Liver (tissue), 9 donors: ENCODE measurements around the gene TIMM22. TPM values are rescaled to one million over a fixed set of nuclear protein-coding genes. Genes with fewer than 3 reads are reported as not detected.

Experiments
- DNase-seq: peaks from one replicate; pipeline ENCODE4 v3.0.0-alpha.2; 2017; ENCODE audit warnings: low spot score
- H3K27ac ChIP-seq, 2 donors: one replicate each; pipeline ENCODE4 v1.7.0; 2013; ENCODE audit warnings: inconsistent platforms in 2 of 2, low read length in 2 of 2, control low read depth in 1 of 2, low read depth in 1 of 2, mild to moderate bottlenecking in 1 of 2
- H3K27me3 ChIP-seq, 4 donors: one replicate each; pipeline versions ENCODE4 v1.6.1 to v1.7.0; 2013; ENCODE audit warnings: low read length in 3 of 4, inconsistent platforms in 1 of 4, mild to moderate bottlenecking in 1 of 4, moderate library complexity in 1 of 4; ENCODE audit not compliant: control insufficient read depth in 4 of 4, insufficient read depth in 4 of 4
- H3K36me3 ChIP-seq, 4 donors: one replicate each; pipeline versions ENCODE4 v1.6.1 to v1.7.0; 2013; ENCODE audit warnings: low read length in 3 of 4, mild to moderate bottlenecking in 3 of 4, low read depth in 1 of 4, moderate library complexity in 1 of 4; ENCODE audit not compliant: control insufficient read depth in 4 of 4, insufficient read depth in 3 of 4
- H3K4me1 ChIP-seq, 4 donors: one replicate each; pipeline versions ENCODE4 v1.6.1 to v1.7.0; 2013; ENCODE audit warnings: low read length in 3 of 4, mild to moderate bottlenecking in 3 of 4, moderate library complexity in 1 of 4; ENCODE audit not compliant: control insufficient read depth in 4 of 4, insufficient read depth in 4 of 4
- H3K4me3 ChIP-seq, 3 donors: one replicate each; pipeline versions ENCODE4 v1.6.1 to v1.7.0; 2013; ENCODE audit warnings: low read length in 3 of 3, control low read depth in 1 of 3, low read depth in 1 of 3, mild to moderate bottlenecking in 1 of 3
- H3K9ac ChIP-seq, 2 donors: one replicate each; pipeline ENCODE4 v1.7.0; 2013; ENCODE audit warnings: low read length in 2 of 2, mild to moderate bottlenecking in 2 of 2, moderate library complexity in 2 of 2, control low read depth in 1 of 2, low read depth in 1 of 2
- H3K9me3 ChIP-seq, 4 donors: one replicate each; pipeline versions ENCODE4 v1.6.1 to v1.7.0; 2013; ENCODE audit warnings: low read length in 3 of 4; ENCODE audit not compliant: control insufficient read depth in 4 of 4
- ATF3 ChIP-seq: IDR thresholded peaks from 2 replicates; pipeline ENCODE4 v1.6.1; 2016; ENCODE audit warnings: antibody characterized with exemption
- EGR1 ChIP-seq, 2 donors: IDR thresholded peaks; 2 replicates each; pipeline ENCODE4 v1.6.1; 2016 to 2018; ENCODE audit warnings: antibody characterized with exemption in 2 of 2, low read depth in 2 of 2
- FOXA1 ChIP-seq: IDR thresholded peaks from 2 replicates; pipeline ENCODE4 v1.6.1; 2016; ENCODE audit warnings: antibody characterized with exemption
- FOXA2 ChIP-seq: IDR thresholded peaks from 2 replicates; pipeline ENCODE4 v1.6.1; 2016; ENCODE audit warnings: antibody characterized with exemption
- GABPA ChIP-seq, 2 donors: IDR thresholded peaks in 1 of 2; conservative IDR thresholded peaks in 1 of 2; 2 replicates each; pipeline ENCODE4 v1.6.1; 2016; ENCODE audit warnings: antibody characterized with exemption in 2 of 2, mild to moderate bottlenecking in 1 of 2, moderate library complexity in 1 of 2
- HNF4A ChIP-seq, 2 donors: conservative IDR thresholded peaks; 2 replicates each; pipeline ENCODE4 v1.6.1; 2016; ENCODE audit warnings: antibody characterized with exemption in 2 of 2, mild to moderate bottlenecking in 2 of 2
- HNF4G ChIP-seq: IDR thresholded peaks from 2 replicates; pipeline ENCODE4 v1.6.1; 2016; ENCODE audit warnings: antibody characterized with exemption
- JUND ChIP-seq, 2 donors: IDR thresholded peaks; 2 replicates each; pipeline ENCODE4 v1.6.1; 2016; ENCODE audit warnings: antibody characterized with exemption in 2 of 2
- MAX ChIP-seq: IDR thresholded peaks from 2 replicates; pipeline ENCODE4 v1.6.1; 2016; ENCODE audit warnings: antibody characterized with exemption
- NR2F2 ChIP-seq: IDR thresholded peaks from 2 replicates; pipeline ENCODE4 v1.6.1; 2016; ENCODE audit warnings: antibody characterized with exemption
- RAD21 ChIP-seq, 2 donors: IDR thresholded peaks; 2 replicates each; pipeline ENCODE4 v1.6.1; 2016; ENCODE audit warnings: antibody characterized with exemption in 2 of 2, mild to moderate bottlenecking in 2 of 2
- REST ChIP-seq: IDR thresholded peaks from 2 replicates; pipeline ENCODE4 v1.6.1; 2016; ENCODE audit warnings: antibody characterized with exemption, mild to moderate bottlenecking
- RXRA ChIP-seq, 2 donors: IDR thresholded peaks; 2 replicates each; pipeline ENCODE4 v1.6.1; 2017 to 2018; ENCODE audit warnings: antibody characterized with exemption in 2 of 2, mild to moderate bottlenecking in 1 of 2
- SP1 ChIP-seq: IDR thresholded peaks from 2 replicates; pipeline ENCODE4 v1.6.1; 2018; ENCODE audit warnings: antibody characterized with exemption, mild to moderate bottlenecking
- TAF1 ChIP-seq: conservative IDR thresholded peaks from 2 replicates; pipeline ENCODE4 v1.6.1; 2016; ENCODE audit warnings: antibody characterized with exemption, mild to moderate bottlenecking
- YY1 ChIP-seq: IDR thresholded peaks from 2 replicates; pipeline ENCODE4 v1.6.1; 2016; ENCODE audit warnings: antibody characterized with exemption, mild to moderate bottlenecking
- ZBTB33 ChIP-seq: IDR thresholded peaks from 2 replicates; pipeline ENCODE4 v1.6.1; 2016; ENCODE audit warnings: antibody characterized with exemption
- WGBS: extraction: QIAGEN DNeasy Blood & Tissue Kit; methylation state at CpG from one replicate; pipeline ENCODE4 v1.1.7; 2013; 5-methylcytosine and 5-hydroxymethylcytosine counted together
- polyA plus RNA-seq, 2 donors: library from polyadenylated mRNA; stranded (reverse) in 1 of 2; unstranded in 1 of 2; fragments of 200-250 nt in 1 of 2; fragments of >200 nt in 1 of 2; fragmentation: Nextera tagmentation in 1 of 2; extraction: Ambion mirVana in 1 of 2; gene quantifications; one replicate each; pipeline versions ENCODE4 v1.2.1 to v1.2.3, GENCODE V29; 2013 to 2015
- total RNA-seq, 2 donors: library from RNA; depleted of rRNA; stranded (reverse); fragments of >200 nt; gene quantifications; one replicate each; pipeline ENCODE4 v1.2.3, GENCODE V29; 2014
- donor health status: healthy.
- donor health status: healthy.
- donor health status: healthy.
- donor health status: healthy.
- donor health status: healthy.

The TIMM22 gene
- total and polyA plus RNA-seq, 4 donors: 4.4 to 5.0 (median 4.6) TPM

GRCh38 chr17:1035546-1036170 lies 38.7 kb downstream of the TIMM22 start:
- H3K4me1 ChIP-seq: peaks cover 0 to under 1% (median 0%) of the 10 kb centered on the region in 4 donors
- H3K9ac ChIP-seq: no peak overlapping the region
- DNase-seq: no peak
- no peaks in the 10 kb centered on the region for H3K9me3 ChIP-seq
- no peaks in the 10 kb centered on the region for H3K36me3 ChIP-seq
- H3K27me3 ChIP-seq: no peaks in the 10 kb centered on the region
- TF ChIP-seq ZBTB33: no peak
- no peak for TF ChIP-seq NR2F2
- TF ChIP-seq JUND (IDR thresholded peaks at IDR 0.05): no peak
- TF ChIP-seq MAX: no peak
- no peak for TF ChIP-seq SP1
- H3K4me3 ChIP-seq: no peak overlapping the region
- 45% methylated on average over 17 of the region's 17 CpGs for WGBS
- no peak overlapping the region for H3K27ac ChIP-seq

GRCh38 chr17:1036171-1036844 lies 39.4 kb downstream of the TIMM22 start:
- WGBS: 84% methylated on average over 24 of the region's 24 CpGs

More at GRCh38 chr17:1036171-1036844, 39.4 kb downstream of the TIMM22 start:
- Histone ChIP-seq H3K4me3 (no peak overlapping the region), H3K4me1 (no peaks in the 10 kb centered on the region), H3K27ac (no peak overlapping the region), H3K36me3 (no peaks in the 10 kb centered on the region), H3K9ac (no peak overlapping the region), H3K9me3 (no peaks in the 10 kb centered on the region), H3K27me3 (no peaks in the 10 kb centered on the region)
- DNase-seq: no peak
- TF ChIP-seq HNF4A (conservative IDR thresholded peaks at IDR 0.05) (no peak), TAF1 (no peak), ATF3 (no peak), YY1 (no peak), NR2F2 (no peak), GABPA (IDR thresholded peaks at IDR 0.05 in 1 of 2, conservative IDR thresholded peaks at IDR 0.05 in 1 of 2) (no peak), FOXA1 (no peak), SP1 (no peak), FOXA2 (no peak), REST (no peak), JUND (IDR thresholded peaks at IDR 0.05) (no peak), RXRA (IDR thresholded peaks at IDR 0.05) (no peak), ZBTB33 (no peak), EGR1 (IDR thresholded peaks at IDR 0.05; ENCODE audit: low read depth in 2 of 2) (no peak), HNF4G (no peak), MAX (no peak), RAD21 (IDR thresholded peaks at IDR 0.05) (no peak)
